Lung (tissue), 12 donors: ENCODE results near the gene GNG14. TPM values are rescaled to one million over a fixed set of nuclear protein-coding genes. Genes with fewer than 3 reads are reported as not detected.

ENCODE experiments used
- ATAC-seq: fragments of 200-7000 bp; cut with Tn5 transposase; one replicate; pipeline ENCODE4 v1.9.1; 2020; ENCODE audit warnings: moderate number of reproducible peaks; ENCODE audit not compliant: insufficient read depth, low FRiP score
- DNase-seq, 3 donors: peaks; one replicate each; pipeline ENCODE4 v3.0.0-alpha.2; 2013 to 2017
- H3K27ac ChIP-seq, 2 donors: one replicate each; pipeline ENCODE4 v1.5.1; 2013; ENCODE audit warnings: mild to moderate bottlenecking in 2 of 2, moderate library complexity in 2 of 2, control low read depth in 1 of 2, inconsistent platforms in 1 of 2, low read depth in 1 of 2, low read length in 1 of 2
- H3K27me3 ChIP-seq, 3 donors: one replicate each; pipeline ENCODE4 v1.5.1; 2013; ENCODE audit warnings: low read length in 2 of 3; ENCODE audit not compliant: control insufficient read depth in 3 of 3, insufficient read depth in 3 of 3
- H3K36me3 ChIP-seq, 4 donors: one replicate each; pipeline ENCODE4 v1.5.1; 2013; ENCODE audit warnings: low read length in 4 of 4, mild to moderate bottlenecking in 1 of 4, moderate library complexity in 1 of 4; ENCODE audit not compliant: control insufficient read depth in 4 of 4, insufficient read depth in 4 of 4
- H3K4me1 ChIP-seq, 5 donors: one replicate each; pipeline ENCODE4 v1.5.1; 2013; ENCODE audit warnings: low read length in 5 of 5, mild to moderate bottlenecking in 2 of 5, moderate library complexity in 1 of 5; ENCODE audit not compliant: control insufficient read depth in 5 of 5, insufficient read depth in 5 of 5
- H3K4me3 ChIP-seq: one replicate; pipeline ENCODE4 v1.5.1; 2013; ENCODE audit warnings: mild to moderate bottlenecking, control low read depth, moderate library complexity
- H3K9ac ChIP-seq, 2 donors: one replicate each; pipeline ENCODE4 v1.5.1; 2013; ENCODE audit warnings: low read length in 2 of 2, control low read depth in 1 of 2; ENCODE audit not compliant: insufficient read depth in 1 of 2
- H3K9me3 ChIP-seq, 4 donors: one replicate each; pipeline ENCODE4 v1.5.1; 2013; ENCODE audit warnings: low read length in 3 of 4, mild to moderate bottlenecking in 1 of 4, moderate library complexity in 1 of 4; ENCODE audit not compliant: control insufficient read depth in 4 of 4, insufficient read depth in 3 of 4
- WGBS, 2 donors: extraction: QIAGEN DNeasy Blood & Tissue Kit; methylation state at CpG; one replicate each; pipeline ENCODE4 v1.1.7; 2013; 5-methylcytosine and 5-hydroxymethylcytosine counted together
- polyA plus RNA-seq, 2 donors: library from polyadenylated mRNA; stranded (reverse); fragments of 200-250 nt; gene quantifications; one replicate each; pipeline ENCODE4 v1.2.1, GENCODE V29; 2013
- total RNA-seq, 2 donors: library from RNA; depleted of rRNA in 1 of 2; stranded (reverse); fragments of >200 nt in 1 of 2; gene quantifications; one replicate each; pipeline ENCODE4 v1.2.1, GENCODE V29; 2014 to 2021
- TF ChIP-seq, protein P1 (sequence below): IDR thresholded peaks from 2 replicates; pipeline ENCODE4 v1.5.1; 2012; ENCODE audit warnings: mild to moderate bottlenecking; ENCODE audit errors: control extremely low read depth, extremely low read depth
- donor health status: control.
- donor health status: control.
- donor health status: Bipolar disorder and iron deficiency.
- donor health status: healthy.
- donor health status: DM: yes; HTN: yes; CAD: no.

Gene GNG14
- total and polyA plus RNA-seq, 4 donors: not detected

DNA sequence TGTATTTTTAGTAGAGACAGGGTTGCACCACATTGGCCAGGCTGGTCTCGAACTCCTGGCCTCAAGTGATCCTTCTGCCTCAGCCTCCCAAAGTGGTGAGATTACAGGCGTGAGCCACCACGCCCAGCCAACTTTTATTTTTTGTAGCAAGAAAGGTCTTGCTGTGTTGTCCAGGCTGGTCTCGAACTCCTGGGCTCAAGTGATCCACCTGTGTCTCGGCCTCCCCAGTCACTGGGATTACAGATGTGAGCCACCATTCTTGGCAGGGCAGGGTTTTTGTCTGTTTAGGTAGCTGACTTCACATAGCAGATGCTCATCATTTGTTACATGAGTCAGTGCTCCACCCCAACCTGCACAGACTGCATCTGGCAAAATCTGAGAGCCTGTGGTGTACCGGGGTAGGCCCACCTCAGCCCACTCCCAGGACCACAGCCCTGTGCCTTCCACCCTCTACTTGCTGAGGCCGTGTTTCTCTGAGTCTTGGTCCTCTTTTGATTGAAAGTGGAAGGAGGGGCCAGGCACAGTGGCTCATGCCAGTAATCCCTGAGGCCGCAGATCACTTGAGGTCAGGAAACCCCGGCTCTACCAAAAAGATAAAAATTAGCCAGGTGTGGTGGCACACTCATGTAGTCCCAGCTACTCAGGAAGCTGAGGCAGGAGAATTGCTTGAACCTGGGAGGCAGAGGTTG lies 40.1 kb downstream of the GNG14 start:
- no peak for ATAC-seq
- Histone ChIP-seq H3K9ac (no peak overlapping the region), H3K36me3 (peaks cover 4 to 28% (median 22%) of the 10 kb centered on the region in 4 donors), H3K4me1 (peaks cover 1 to 23% (median 9%) of the 10 kb centered on the region in 5 donors), H3K9me3 (no peaks in the 10 kb centered on the region), H3K4me3 (no peak overlapping the region), H3K27me3 (no peaks in the 10 kb centered on the region), H3K27ac (no peak overlapping the region)
- 97 to 98% methylated on average over 9 of the region's 9 CpGs for WGBS, 2 donors
- no peak for DNase-seq
- TF ChIP-seq, protein P1, sequence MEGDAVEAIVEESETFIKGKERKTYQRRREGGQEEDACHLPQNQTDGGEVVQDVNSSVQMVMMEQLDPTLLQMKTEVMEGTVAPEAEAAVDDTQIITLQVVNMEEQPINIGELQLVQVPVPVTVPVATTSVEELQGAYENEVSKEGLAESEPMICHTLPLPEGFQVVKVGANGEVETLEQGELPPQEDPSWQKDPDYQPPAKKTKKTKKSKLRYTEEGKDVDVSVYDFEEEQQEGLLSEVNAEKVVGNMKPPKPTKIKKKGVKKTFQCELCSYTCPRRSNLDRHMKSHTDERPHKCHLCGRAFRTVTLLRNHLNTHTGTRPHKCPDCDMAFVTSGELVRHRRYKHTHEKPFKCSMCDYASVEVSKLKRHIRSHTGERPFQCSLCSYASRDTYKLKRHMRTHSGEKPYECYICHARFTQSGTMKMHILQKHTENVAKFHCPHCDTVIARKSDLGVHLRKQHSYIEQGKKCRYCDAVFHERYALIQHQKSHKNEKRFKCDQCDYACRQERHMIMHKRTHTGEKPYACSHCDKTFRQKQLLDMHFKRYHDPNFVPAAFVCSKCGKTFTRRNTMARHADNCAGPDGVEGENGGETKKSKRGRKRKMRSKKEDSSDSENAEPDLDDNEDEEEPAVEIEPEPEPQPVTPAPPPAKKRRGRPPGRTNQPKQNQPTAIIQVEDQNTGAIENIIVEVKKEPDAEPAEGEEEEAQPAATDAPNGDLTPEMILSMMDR: no peak

DNA sequence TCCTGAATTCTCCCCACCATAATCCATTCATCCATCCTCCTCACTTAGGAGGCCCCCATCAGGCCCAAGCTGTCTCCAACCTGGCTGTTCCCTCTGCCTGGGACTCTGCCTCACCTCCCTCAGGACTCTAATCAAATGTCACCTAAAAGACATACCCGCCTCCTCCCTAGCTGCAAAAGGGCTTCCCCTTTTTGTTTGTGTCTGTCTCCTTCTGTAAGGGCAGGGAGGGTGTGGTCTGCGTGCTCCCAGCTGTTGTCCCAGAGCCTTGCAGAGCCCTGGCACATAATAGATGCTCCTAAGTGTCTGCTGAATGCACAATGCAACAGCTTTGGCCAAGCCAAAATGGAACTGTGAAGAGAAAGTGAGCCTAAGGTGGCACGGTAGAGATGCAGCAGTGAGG lies 42.3 kb downstream of the GNG14 start:
- Histone ChIP-seq H3K4me3 (no peak overlapping the region), H3K36me3 (peaks cover 4 to 28% (median 22%) of the 10 kb centered on the region in 4 donors), H3K9me3 (no peaks in the 10 kb centered on the region), H3K4me1 (peaks cover 5 to 18% (median 7%) of the 10 kb centered on the region in 5 donors), H3K27ac (no peak overlapping the region), H3K9ac (no peak overlapping the region), H3K27me3 (no peaks in the 10 kb centered on the region)
- DNase-seq (no peak), ATAC-seq (no peak)
- WGBS, 2 donors: 62 to 73% methylated on average over 3 of the region's 3 CpGs
- TF ChIP-seq, protein P1: no peak

DNA sequence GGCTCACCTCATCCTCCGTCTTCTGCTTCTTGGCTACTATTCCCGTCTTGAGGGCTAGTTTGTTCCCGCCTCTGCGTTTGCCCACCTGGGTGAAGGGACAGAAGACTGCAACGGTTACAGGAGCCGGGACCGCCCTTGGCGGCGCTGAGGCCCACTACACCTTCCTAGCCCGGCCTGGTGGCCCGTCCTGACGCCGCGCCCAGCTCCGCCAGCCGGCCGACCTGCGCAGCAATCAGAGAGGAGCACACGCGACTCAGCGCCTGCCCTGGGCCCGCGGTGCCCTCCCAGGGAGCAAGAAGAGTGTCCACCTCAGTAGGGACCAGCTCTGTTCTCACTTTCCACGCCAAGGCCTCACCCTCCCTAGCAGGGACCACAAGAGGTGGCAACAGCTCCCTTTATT lies 43.5 kb downstream of the GNG14 start:
- Histone ChIP-seq H3K9ac (no peak overlapping the region), H3K4me3 (no peak overlapping the region), H3K9me3 (no peaks in the 10 kb centered on the region), H3K36me3 (peaks cover 4 to 28% (median 22%) of the 10 kb centered on the region in 4 donors), H3K4me1 (peaks cover 5 to 18% (median 7%) of the 10 kb centered on the region in 5 donors), H3K27me3 (no peaks in the 10 kb centered on the region), H3K27ac (no peak overlapping the region)
- no peak for ATAC-seq
- no peak for DNase-seq
- TF ChIP-seq, protein P1: no peak
- WGBS, 2 donors: 94 to 96% methylated on average over 24 of the region's 24 CpGs
